Stimulated activated CD8-positive, alpha-beta memory T cell treated with anti-CD3 and anti-CD28 coated beads, Interleukin-15, amount 100 ng/mL, for 4 hours (primary cell): ENCODE results near the gene RAB6B.
A peak's percentile ranks its signal among the peaks of the same experiment; 100 is the strongest.

Source experiments
- DNase-seq, 2 donors: peaks; one replicate each; pipeline ENCODE4 v3.0.0-alpha.2; 2020; ENCODE audit warnings: low read depth in 2 of 2

RAB6B gene

GRCh38 chr3:133894353-133895207, 1.1 kb downstream of the RAB6B start:
- DNase-seq = no peak

GRCh38 chr3:133893683-133894352, 1.9 kb downstream of the RAB6B start:
- no peak for DNase-seq

GRCh38 chr3:133892541-133893231, 3.0 kb downstream of the RAB6B start:
- no peak for DNase-seq

- DNase-seq = no peak
These were observed 3.9 kb downstream of the RAB6B start for GRCh38 chr3:133891662-133892378.

GRCh38 chr3:133890972-133891644, 4.6 kb downstream of the RAB6B start:
- no peak for DNase-seq

- DNase-seq = no peak
These were observed 5.6 kb downstream of the RAB6B start for GRCh38 chr3:133890037-133890436.

- no peak for DNase-seq
These were observed 6.8 kb downstream of the RAB6B start for GRCh38 chr3:133888726-133889340.

- no peak for DNase-seq
These were observed 7.6 kb downstream of the RAB6B start for GRCh38 chr3:133887803-133888703.

GRCh38 chr3:133887074-133887802, 8.4 kb downstream of the RAB6B start:
- DNase-seq = no peak

- no peak for DNase-seq
These were observed 9.5 kb downstream of the RAB6B start for GRCh38 chr3:133886031-133886722.

- DNase-seq = no peak
These were observed 10.6 kb downstream of the RAB6B start for GRCh38 chr3:133884887-133885711.

- no peak for DNase-seq
These were observed 11.4 kb downstream of the RAB6B start for GRCh38 chr3:133884054-133884886.

- DNase-seq = no peak
These were observed 12.0 kb downstream of the RAB6B start for GRCh38 chr3:133883641-133884040.

- no peak for DNase-seq
These were observed 12.6 kb downstream of the RAB6B start for GRCh38 chr3:133882986-133883586.

GRCh38 chr3:133881939-133882825, 13.5 kb downstream of the RAB6B start:
- peak in 1 of 2 donors; percentile 7 for DNase-seq
